Measurements from ENCODE around the gene MEIOB.
"Not testable (repeated sequence)": the region's sequence is repeated elsewhere in the genome, so short reads cannot be mapped to it uniquely, and the experiment has no call there.

MEIOB gene

DNA sequence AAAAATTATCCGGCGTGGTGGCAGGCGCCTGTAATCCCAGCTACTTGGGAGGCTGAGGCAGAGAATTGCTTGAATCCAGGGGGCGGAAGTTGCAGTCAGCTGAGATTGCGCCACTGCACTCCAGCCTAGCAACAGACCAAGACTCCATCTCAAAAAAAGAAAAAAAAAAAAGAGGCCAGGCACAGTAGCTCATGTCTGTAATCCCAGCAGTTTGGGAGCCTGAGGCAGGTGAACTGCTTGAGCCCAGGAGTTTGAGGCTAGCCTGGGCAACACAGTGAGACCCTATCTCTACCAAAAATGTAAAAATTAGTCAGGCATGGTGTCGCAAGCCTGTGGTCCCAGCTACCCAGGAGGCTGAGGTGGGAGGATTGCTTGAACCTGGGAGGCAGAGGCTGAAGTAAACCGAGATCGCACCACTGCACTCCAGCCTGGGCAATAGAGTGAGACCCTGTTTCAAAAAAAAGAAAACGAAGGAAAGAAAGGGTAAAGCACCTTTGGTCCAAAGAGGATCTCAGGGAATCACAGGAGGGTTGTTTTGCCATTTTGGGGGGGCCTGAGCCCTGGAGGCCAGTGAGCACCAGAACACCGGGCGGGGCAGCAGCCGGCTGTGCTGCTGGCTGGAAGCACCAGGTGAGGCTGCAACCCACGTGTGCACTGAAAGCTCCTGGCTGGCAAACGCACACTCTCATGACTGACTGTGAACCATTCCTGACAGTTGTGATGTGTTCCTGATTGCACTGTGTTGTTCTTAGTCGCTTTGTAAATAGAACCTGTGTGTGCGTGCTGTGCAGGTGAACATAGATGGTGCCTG is 27.9 kb upstream of the MEIOB start:
- no peak for DNase-seq (ENCODE audit: low read depth in 2 of 2)
- no peak overlapping the region for H3K4me3 ChIP-seq (replicated peaks in 1 of 2; ENCODE audit: low read depth in 2 of 2, low read length in 2 of 2)
- no peak for TF ChIP-seq CTCF (IDR thresholded peaks at IDR 0.05; ENCODE audit: low read depth, low read length)

- H3K4me3 ChIP-seq (replicated peaks in 1 of 2; ENCODE audit: low read depth in 2 of 2, low read length in 2 of 2); DNase-seq (ENCODE audit: low read depth in 2 of 2): not testable (repeated sequence)
These were observed 25.7 kb upstream of the MEIOB start for GRCh38 chr16:1897692-1898091.

DNA sequence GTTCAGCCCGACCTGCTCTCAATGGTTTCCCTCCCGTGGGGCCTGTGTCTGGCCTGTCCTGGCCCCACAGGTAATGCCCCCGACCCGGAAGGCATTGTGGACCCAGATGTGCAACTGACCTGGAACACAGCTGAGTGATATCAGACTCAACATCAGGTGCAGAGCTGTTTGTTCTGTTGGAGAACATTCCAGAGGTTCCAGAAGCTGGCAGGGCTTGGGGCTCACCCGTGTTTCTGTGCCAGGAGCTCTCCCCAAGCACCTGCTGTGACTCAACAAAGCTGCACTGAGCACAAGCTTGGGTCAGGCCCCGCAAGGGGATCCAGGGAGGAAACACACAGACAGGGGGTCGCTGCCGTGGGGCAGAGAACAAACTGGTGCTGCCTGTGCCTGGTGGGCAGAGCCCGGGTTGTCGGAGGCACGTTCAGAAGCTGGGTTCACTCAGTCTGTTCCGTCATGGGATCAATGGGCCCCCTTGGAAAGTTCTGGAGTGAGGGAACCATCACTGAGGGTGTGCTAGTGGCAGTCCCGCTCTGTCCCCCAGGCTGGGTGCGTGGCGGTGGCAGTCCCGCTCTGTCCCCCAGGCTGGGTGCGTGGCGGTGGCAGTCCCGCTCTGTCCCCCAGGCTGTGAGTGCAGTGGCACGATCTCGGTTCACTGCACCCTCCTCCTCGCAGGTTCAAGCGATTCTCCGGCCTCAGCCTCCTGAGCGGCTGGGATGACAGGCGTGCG is 24.1 kb upstream of the MEIOB start:
- no peak for DNase-seq (ENCODE audit: low read depth in 2 of 2)
- H3K4me3 ChIP-seq (replicated peaks in 1 of 2; ENCODE audit: low read depth in 2 of 2, low read length in 2 of 2), result no peak overlapping the region
- no peak for TF ChIP-seq CTCF (IDR thresholded peaks at IDR 0.05; ENCODE audit: low read depth, low read length)

- DNase-seq (ENCODE audit: low read depth in 2 of 2), result no peak
- no peak overlapping the region for H3K4me3 ChIP-seq (replicated peaks in 1 of 2; ENCODE audit: low read depth in 2 of 2, low read length in 2 of 2)
- TF ChIP-seq CTCF (IDR thresholded peaks at IDR 0.05; ENCODE audit: low read depth, low read length), result no peak
These were observed 23.1 kb upstream of the MEIOB start for GRCh38 chr16:1895068-1895467.

- no peak overlapping the region for H3K4me3 ChIP-seq (replicated peaks in 1 of 2; ENCODE audit: low read depth in 2 of 2, low read length in 2 of 2)
- TF ChIP-seq CTCF (IDR thresholded peaks at IDR 0.05; ENCODE audit: low read depth, low read length), result no peak
- no peak for DNase-seq (ENCODE audit: low read depth in 2 of 2)
These were observed 18.7 kb upstream of the MEIOB start for GRCh38 chr16:1890708-1891050.

DNA sequence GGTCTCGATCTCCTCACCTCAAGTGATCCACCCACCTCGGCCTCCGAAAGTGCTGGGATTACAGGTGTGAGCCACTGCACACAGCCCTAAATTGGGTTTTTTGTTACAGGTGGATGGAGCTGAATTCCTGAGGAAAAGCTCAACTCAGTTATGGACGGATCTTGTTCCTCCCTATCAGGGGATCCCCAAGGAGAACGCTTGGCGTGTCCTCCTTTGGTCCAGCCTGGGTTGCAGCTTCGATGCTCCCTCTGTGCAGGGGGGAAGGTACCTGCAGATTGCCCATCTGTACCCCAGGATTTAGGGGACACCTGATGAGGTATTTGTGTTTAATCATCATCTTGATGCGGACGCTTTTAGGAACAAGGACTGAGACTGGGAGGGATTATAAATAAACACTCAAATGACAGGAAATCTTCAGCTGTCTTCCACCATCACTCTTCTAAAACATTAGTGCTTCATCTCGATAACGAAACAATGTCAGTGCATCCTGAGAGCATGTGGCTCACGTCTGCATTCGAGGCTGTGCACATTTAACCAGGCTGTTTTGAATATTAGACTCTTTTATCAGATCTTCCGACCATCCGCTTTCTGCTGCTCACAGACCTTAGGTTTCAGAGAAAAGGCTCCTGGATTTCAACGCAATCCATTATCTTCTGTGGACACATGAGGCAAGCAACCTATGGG is 18.2 kb upstream of the MEIOB start:
- TF ChIP-seq CTCF (IDR thresholded peaks at IDR 0.05; ENCODE audit: low read depth, low read length), result no peak
- no peak for DNase-seq (ENCODE audit: low read depth in 2 of 2)
- H3K4me3 ChIP-seq (replicated peaks in 1 of 2; ENCODE audit: low read depth in 2 of 2, low read length in 2 of 2), result no peak overlapping the region

- DNase-seq (ENCODE audit: low read depth in 2 of 2), result peak in 1 of 2 donors; percentile 21
- TF ChIP-seq CTCF (IDR thresholded peaks at IDR 0.05; ENCODE audit: low read depth, low read length), result no peak
- H3K4me3 ChIP-seq (replicated peaks in 1 of 2; ENCODE audit: low read depth in 2 of 2, low read length in 2 of 2), result no peak overlapping the region
These were observed 15.9 kb upstream of the MEIOB start for GRCh38 chr16:1887711-1888354.

Data from cardiac fibroblast (primary cell).